KG1 (cell line): ENCODE data around the gene SPECC1L.

Experiments used
- DNase-seq: peaks from one replicate; lab custom pipeline; 2025; lab: John Stamatoyannopoulos, UW

The SPECC1L gene

DNA sequence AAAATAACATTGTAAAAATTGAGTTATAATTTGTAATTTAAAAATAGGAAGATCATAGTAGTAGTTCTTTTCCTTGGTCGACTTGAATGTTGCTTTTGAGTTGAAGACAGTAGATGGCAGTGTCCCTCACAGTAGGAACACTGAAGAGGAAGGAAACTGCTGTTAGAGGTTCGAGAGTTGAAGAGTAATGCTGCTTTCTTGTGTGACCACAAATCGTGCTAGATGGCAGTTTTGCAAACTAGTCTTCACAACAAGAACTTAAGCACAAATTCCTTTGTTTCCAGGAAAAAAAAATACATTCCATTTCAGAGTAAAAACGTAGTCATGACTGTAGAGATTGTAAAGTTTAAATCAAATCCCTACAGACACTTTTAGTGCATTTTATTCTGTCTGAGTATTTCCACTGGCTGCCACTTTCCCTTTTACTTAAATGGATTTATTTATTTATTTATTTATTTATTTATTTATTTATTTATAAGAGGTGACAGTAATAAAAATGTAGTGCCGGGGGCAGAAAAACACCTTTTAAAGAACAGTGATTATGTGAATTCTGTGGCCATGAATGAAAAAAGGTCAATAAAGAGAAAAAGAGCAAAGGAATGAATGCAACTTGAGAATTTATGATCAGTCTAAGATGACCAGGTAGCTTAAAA lies 54.6 kb downstream of the SPECC1L start:
- DNase-seq = peak; percentile 62

GRCh38 chr22:24326266-24326665 lies 55.6 kb downstream of the SPECC1L start:
- no peak for DNase-seq

DNA sequence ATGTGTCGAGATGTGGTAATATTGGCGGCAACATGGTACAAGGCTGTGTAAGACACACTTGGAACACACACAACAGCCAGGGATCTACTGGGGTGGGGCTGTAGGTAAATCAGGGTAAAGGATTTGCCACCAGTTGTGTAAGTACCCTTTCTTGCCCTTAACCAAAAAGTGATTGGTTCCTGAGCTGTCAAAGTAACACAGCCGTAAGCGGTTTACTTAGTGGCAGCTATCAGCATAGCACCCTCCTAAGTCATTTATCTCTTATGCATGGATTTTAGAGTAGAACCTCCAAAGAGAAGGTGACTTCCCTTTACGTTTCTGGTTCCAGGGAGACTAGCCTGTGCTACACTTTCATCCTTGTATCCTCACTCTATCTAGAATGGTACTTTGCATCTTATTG lies 57.2 kb downstream of the SPECC1L start:
- no peak for DNase-seq

- DNase-seq = no peak
Observed at GRCh38 chr22:24329453-24329852, 58.8 kb downstream of the SPECC1L start.

GRCh38 chr22:24330636-24331035 lies 60.0 kb downstream of the SPECC1L start:
- no peak for DNase-seq

DNA sequence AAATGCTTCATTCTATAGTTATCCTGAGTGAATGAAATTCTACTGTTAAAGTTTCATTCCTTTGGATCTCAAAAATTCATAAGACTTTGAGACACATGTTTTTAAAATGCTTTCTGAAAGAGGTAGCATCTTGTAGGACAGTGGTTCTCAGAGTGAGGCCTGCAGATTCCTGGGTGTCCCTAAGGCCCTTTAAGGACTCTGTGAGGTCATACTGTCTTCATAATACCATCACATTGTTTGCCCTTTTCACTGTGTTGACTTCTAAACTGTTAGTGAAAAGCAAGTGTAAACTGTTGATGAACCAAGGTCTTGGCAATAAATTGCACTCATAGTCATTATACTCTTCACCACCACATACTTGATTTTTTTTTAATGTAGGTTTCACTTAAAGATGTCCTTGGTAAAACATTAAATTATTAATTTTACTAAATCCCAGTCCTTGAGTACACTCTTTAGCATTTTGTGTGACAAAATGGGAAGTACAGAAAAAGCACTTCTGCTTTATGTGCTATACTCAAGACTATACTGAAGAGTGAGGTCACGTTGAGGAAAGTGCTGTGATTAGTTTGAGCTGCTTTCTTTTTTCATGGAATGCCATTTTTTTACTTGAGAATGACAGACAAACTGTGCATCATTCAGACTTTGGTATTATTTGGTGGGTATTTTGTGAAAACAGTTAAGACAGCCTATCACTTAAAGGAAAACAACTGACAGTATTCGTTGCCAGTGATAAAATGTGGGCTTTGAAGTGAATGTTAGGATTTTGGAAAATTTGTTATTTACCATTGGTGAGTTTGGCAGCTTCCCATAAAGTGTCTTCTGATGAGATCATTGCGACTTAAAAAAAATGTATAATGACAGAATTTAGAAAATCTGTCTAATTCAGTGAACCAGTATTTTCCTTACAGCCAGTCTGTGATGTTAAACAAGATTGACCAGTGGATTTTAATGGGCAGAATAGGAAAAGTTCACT lies 61.1 kb downstream of the SPECC1L start:
- DNase-seq = peak; percentile 3

GRCh38 chr22:24333301-24333700 lies 62.7 kb downstream of the SPECC1L start:
- DNase-seq = no peak

DNA sequence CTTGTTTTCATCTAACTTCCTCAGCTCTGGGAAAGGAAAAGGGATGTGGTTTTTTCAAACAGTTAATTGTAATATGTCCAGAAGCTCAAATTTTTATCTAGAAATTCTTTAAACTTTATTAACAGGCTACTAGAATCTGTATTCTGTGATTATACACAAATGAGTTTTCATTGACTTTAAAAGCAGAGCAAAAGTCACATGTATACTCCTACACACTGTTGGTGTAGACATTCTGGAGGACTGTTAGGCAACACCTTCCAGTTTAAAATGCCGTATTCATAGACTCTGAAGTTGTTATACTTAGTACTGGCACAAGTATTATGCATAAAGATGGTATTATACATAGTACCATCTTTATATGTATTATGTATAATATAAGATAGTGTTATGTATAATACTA lies 64.9 kb downstream of the SPECC1L start:
- no peak for DNase-seq

GRCh38 chr22:24337894-24338645 lies 67.4 kb downstream of the SPECC1L start:
- no peak for DNase-seq

DNA sequence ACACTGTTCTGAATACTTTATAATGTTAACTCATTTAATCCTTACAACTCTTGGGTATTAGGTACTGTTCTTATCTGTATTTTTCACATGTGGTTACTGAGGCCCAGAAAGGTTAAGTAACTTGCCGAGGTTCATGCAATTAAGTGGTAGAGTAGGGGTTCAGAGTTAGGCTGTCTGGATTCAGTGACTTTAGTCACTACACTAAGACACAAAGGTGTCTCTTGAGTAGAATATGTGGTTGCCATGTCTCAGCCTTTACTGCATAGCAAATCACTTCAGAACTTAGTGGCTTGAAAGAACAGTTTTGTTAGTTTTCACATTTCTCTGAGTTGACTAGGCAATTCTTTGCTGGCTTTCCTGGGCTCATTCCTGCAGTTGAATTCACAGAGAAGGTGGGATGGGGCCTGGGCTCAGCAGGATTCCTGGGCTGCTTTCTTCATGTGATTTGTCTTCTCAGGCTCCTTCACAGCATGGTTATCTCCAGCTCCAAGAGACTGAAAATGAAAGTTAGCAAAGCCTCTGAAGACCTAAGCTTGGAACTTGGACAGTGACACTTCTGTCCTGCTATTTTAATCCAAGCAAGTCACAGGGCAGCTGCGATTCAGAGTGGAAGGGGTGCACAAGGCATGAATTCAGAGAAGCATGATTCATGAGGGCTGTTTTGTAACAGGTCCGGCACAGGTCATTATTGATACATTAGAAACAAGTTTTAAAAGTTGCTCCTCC lies 68.3 kb downstream of the SPECC1L start:
- no peak for DNase-seq

- no peak for DNase-seq
Observed at GRCh38 chr22:24339452-24339747, 68.8 kb downstream of the SPECC1L start.

DNA sequence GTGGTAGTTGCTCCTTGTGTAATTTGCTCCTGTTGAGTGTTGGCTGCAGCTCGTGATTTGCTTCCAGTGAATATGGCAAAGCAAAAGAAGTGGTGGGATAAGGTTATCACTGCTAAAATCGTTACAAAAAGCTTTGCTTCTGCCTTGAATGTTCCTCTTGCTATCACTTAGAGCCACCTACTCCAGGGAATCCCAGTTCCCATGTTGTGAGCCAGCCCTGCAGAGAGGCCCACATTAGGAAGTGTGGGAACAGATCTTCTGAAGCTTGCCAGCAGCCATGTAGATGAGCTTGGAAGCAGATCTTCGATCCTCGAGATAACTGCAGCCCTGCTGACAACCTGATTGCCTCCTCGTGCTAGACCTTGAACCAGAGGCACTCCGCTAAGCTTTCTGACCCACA lies 71.0 kb downstream of the SPECC1L start:
- DNase-seq = no peak

DNA sequence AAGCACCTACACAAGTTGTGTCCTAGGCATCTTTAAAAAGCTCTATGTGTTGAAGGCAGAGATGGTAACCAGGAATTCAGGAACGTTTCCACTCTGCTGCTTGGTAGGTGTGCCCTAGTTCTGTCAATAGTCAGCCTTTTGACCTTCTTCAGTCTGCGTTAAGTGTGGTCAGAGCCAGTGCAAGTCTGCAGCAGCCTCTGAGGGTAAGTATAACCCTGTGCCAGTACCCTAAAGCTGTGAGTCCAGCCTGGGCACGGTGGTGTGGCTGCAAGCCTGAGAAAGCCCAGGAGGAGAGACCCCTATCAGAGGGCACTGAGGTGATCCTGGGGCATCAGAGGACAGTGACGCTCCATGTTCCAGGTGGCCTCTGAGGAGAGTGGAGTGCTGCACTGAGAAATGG lies 80.0 kb downstream of the SPECC1L start:
- DNase-seq = no peak

DNA sequence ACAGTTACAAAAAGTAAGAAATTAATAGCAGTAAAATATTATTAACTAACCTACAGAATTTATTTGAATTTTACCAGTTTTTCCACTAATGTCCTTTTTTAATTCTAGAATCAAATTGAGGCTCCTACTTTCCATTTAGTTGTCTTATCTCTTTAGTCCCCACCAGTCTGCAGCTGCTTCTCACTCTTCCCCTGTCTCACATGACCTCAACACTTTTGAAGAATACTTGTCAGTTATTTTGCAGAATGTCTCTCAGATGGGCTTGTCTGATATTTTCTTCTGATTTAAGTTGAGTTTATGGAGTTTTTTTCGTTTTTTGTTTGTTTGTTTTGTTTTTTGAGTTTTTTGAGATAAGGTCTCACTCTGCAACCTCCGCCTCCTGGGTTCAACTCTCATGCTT lies 82.5 kb downstream of the SPECC1L start:
- no peak for DNase-seq

- no peak for DNase-seq
Observed at GRCh38 chr22:24355574-24355973, 84.9 kb downstream of the SPECC1L start.

- no peak for DNase-seq
Observed at GRCh38 chr22:24357547-24357946, 86.9 kb downstream of the SPECC1L start.

DNA sequence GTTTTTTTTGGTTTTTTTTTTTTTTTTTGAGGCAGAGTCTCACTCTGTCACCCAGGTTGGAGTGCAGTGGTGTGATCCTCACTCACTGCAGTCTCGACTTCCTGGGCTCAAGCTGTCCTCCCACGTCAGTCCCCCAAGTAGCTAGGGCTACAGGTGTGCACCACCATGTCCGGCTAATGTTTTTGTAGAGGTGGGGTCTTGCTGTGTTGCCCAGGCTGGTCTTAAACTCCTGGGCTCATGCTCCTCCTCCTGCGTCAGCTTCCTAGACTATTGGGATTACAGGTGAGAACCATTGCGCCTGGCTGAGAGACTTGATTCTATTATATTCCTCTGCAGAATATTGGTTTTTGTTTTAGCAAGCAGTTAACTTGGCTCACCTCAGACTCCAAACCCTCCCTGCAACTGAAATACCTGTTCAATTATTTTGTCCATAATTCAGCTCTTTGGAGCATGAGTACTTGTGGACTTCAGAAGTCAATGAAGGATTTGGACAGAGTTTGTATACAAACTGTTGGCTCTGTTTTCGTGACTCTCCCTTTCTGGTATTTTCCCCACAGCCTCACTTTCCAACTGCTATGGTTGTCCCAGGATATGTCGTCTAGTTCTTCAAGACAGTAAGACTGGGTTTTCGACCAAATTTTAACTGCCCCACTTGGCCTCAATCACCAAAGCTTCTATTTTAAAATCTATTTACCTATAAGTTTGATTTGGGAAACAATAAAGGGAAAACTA lies 87.6 kb downstream of the SPECC1L start:
- DNase-seq = no peak

- DNase-seq = no peak
Observed at GRCh38 chr22:24359452-24360120, 89.0 kb downstream of the SPECC1L start.

DNA sequence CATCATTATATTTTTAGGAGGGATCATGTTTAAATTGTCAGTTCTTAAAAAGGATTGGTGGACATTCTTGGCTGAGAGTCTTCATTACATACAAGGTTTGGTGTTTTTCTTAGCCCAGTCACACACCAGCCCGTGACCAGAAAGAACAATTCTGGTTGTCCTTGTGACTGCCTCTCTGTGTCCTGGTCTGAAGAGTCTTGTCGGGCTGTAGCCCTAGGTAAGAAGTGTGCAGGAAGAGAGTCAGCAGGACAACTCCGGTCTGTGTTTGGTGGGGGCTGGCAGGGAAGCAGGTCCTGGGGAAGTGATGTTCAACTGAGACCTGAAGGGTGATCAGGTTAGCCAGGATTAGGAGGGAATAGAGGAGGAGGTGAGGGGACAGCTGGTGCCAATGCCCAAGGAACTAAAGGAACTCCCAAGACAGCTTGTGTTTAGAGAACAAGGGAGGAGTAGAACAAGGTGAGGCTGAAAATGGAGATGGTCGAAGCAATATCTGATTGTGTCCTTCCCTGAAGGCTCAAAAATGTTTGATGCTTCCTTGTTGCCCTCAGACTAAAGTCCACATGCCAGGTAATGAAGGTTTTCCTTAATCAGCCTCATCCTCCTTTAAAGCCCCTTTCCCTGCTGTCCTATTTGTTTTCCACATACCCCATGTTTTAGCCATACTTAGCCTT lies 91.5 kb downstream of the SPECC1L start:
- no peak for DNase-seq

GRCh38 chr22:24363243-24363642 lies 92.6 kb downstream of the SPECC1L start:
- no peak for DNase-seq
